K562 (cell line): ENCODE results near the gene DCPS. TPM values are rescaled to one million over a fixed set of nuclear protein-coding genes. Genes with fewer than 3 reads are reported as not detected.
"Not testable (repeated sequence)": the region's sequence is repeated elsewhere in the genome, so short reads cannot be mapped to it uniquely, and the experiment has no call there.

Experiments used
- ATAC-seq: fragments of 200-7000 bp; cut with Tn5 transposase; 3 replicates; pipeline ENCODE4 v1.9.1; 2020; ENCODE audit warnings: moderate library complexity
- BruUV-seq: library from RNA; stranded (reverse); fragments of 400-500 nt; replicated peaks from 2 replicates; lab custom pipeline; 2021; lab: Mats Ljungman, UMichigan
- CTCF ChIA-PET: fragments of 300-600 bp; formaldehyde crosslinking; extraction: SDS; loops from one replicate; lab custom pipeline; 2021; ENCODE audit warnings: low intra/inter-chr PET ratio; lab: Yijun Ruan, JAX
- POLR2A ChIA-PET: fragments of 300-600, 350-650 bp; sonication (Branson Sonifier 250); formaldehyde crosslinking; extraction: SDS; loops from one replicate; lab custom pipeline; 2021; ENCODE audit warnings: antibody characterized with exemption, inconsistent platforms; lab: Yijun Ruan, JAX
- DNase-seq, 4 experiments: peaks; one replicate each; pipeline versions ENCODE4 v3.0.0 to v3.0.0-alpha.2; 2011 to 2018; ENCODE audit warnings: low spot score in 3 of 4, mixed read lengths in 3 of 4; ENCODE audit errors: extremely low read depth in 1 of 4
- FAIRE-seq: peaks from 2 replicates; lab custom pipeline; 2011; peaks lifted over from hg19 to GRCh38; lab: Jason Lieb, UNC
- H2AFZ ChIP-seq: 2 replicates; pipeline ENCODE4 v1.6.0; 2011; ENCODE audit warnings: low read depth, low read length, control low read depth, inconsistent platforms
- H3K27ac ChIP-seq: fragments of 200-600 bp; 3 replicates; pipeline ENCODE4 v1.8.0; 2011; ENCODE audit warnings: low read depth, mild to moderate bottlenecking, control low read depth, inconsistent platforms, low read length, moderate library complexity, mixed read lengths; ENCODE audit errors: extremely low read depth
- H3K27me3 ChIP-seq, 2 experiments: fragments of 300-600 bp in 1 of 2; 2 replicates in 1 of 2; 3 replicates in 1 of 2; pipeline versions ENCODE4 v1.6.0 to v1.8.0; 2011; ENCODE audit warnings: inconsistent platforms in 2 of 2, low read length in 2 of 2, mild to moderate bottlenecking in 1 of 2, mixed read lengths in 1 of 2, moderate library complexity in 1 of 2; ENCODE audit not compliant: control insufficient read depth in 2 of 2, insufficient read depth in 2 of 2
- H3K36me3 ChIP-seq: fragments of 300-600 bp; 3 replicates; pipeline ENCODE4 v1.8.0; 2011; ENCODE audit warnings: mild to moderate bottlenecking, low read length, inconsistent platforms; ENCODE audit not compliant: control insufficient read depth, insufficient read depth
- H3K4me1 ChIP-seq, 2 experiments: fragments of 200-600 bp in 1 of 2; replicated peaks in 1 of 2; 2 replicates in 1 of 2; 3 replicates in 1 of 2; pipeline versions ENCODE4 v1.5.1 to v1.8.0; 2011; ENCODE audit warnings: inconsistent platforms in 2 of 2, low read length in 2 of 2, mild to moderate bottlenecking in 1 of 2, mixed read lengths in 1 of 2, moderate library complexity in 1 of 2; ENCODE audit not compliant: control insufficient read depth in 2 of 2, insufficient read depth in 2 of 2
- H3K4me2 ChIP-seq: 2 replicates; pipeline ENCODE4 v1.6.1; 2011; ENCODE audit warnings: low read length, control low read depth, inconsistent platforms, mixed read lengths; ENCODE audit not compliant: insufficient read depth
- H3K4me3 ChIP-seq: fragments of 200-600 bp; sonication (generic), shearing (Covaris generic); 2 replicates; pipeline ENCODE4 v1.5.1; 2016; ENCODE audit warnings: control low read depth, inconsistent platforms
- H3K79me2 ChIP-seq: fragments of 200-600 bp; 3 replicates; pipeline ENCODE4 v1.8.0; 2011; ENCODE audit warnings: low read length, inconsistent platforms; ENCODE audit not compliant: control insufficient read depth, insufficient read depth
- H3K9ac ChIP-seq, 2 experiments: 2 replicates each; pipeline versions ENCODE4 v1.6.0 to v1.6.1; 2011; ENCODE audit warnings: low read depth in 2 of 2, low read length in 2 of 2, control low read depth in 1 of 2, inconsistent platforms in 1 of 2, mild to moderate bottlenecking in 1 of 2, mixed read lengths in 1 of 2; ENCODE audit not compliant: insufficient read depth in 1 of 2
- H3K9me1 ChIP-seq: one replicate; pipeline ENCODE4 v1.6.0; 2011; ENCODE audit warnings: inconsistent platforms, mild to moderate bottlenecking, low read length, moderate library complexity; ENCODE audit not compliant: control insufficient read depth, insufficient read depth
- H3K9me3 ChIP-seq: replicated peaks from 2 replicates; pipeline ENCODE4 v1.5.1; 2011; ENCODE audit warnings: low read depth, low read length, inconsistent platforms; ENCODE audit not compliant: control insufficient read depth, insufficient read depth
- H4K20me1 ChIP-seq: replicated peaks from 2 replicates; pipeline ENCODE4 v1.6.1; 2011; ENCODE audit warnings: low read length, inconsistent platforms, mixed read lengths; ENCODE audit not compliant: control insufficient read depth, insufficient read depth
- EP400 ChIP-seq: fragments of 450-650 bp; IDR thresholded peaks from 2 replicates; pipeline ENCODE4 v1.6.1; 2017; ENCODE audit warnings: antibody characterized with exemption, mild to moderate bottlenecking, moderate library complexity
- JUNB ChIP-seq: fragments of 450-650 bp; formaldehyde crosslinking; conservative IDR thresholded peaks from 2 replicates; pipeline ENCODE4 v1.4.0; 2020; ENCODE audit warnings: mild to moderate bottlenecking
- POLR2AphosphoS2 ChIP-seq: IDR thresholded peaks from 2 replicates; pipeline ENCODE4 v1.6.1; 2012; ENCODE audit warnings: low read length, improper control_type of control experiment
- PTTG1 ChIP-seq: fragments of 450-650 bp; IDR thresholded peaks from 2 replicates; pipeline ENCODE4 v1.6.1; 2016; ENCODE audit warnings: low read depth, mild to moderate bottlenecking, missing genetic modification characterization, missing compliant biosample characterization
- SP1 ChIP-seq: sonication (generic); formaldehyde crosslinking; IDR thresholded peaks from 2 replicates; pipeline ENCODE4 v1.8.1; 2022; ENCODE audit warnings: mild to moderate bottlenecking, missing genetic modification reagents
- ZNF134 ChIP-seq: fragments of 250-450 bp; sonication (Bioruptor Pico); conservative IDR thresholded peaks from 2 replicates; pipeline ENCODE4 v1.4.0; 2020
- ZNF766 ChIP-seq: fragments of 200-800 bp; sonication (Bioruptor generic); conservative IDR thresholded peaks from 2 replicates; pipeline ENCODE4 v1.6.1; 2016; ENCODE audit warnings: missing genetic modification characterization, missing compliant biosample characterization
- WGBS: fragments of 100-300 bp; shearing (Covaris generic); methylation state at CpG from one replicate; pipeline ENCODE4 v1.1.6; 2016; ENCODE audit warnings: low coverage, mixed read lengths; ENCODE audit not compliant: insufficient coverage; ENCODE audit errors: missing lambda C conversion rate; 5-methylcytosine and 5-hydroxymethylcytosine counted together
- in situ Hi-C: fragments of 300-500 bp; cut with MboI; formaldehyde crosslinking; loops from 4 replicates; pipeline ENCODE4 v1.15.0; 2018; ENCODE audit warnings: inconsistent platforms, mixed read lengths
- intact Hi-C: fragments of 100-400 bp; cut with micrococcal nuclease; formaldehyde crosslinking; loops from 2 replicates; pipeline ENCODE4 v1.14.2; 2022
- polyA plus RNA-seq, 8 experiments: library from polyadenylated mRNA; depleted of rRNA in 4 of 8; stranded (reverse) in 5 of 8; unstranded in 3 of 8; fragments of >200 nt; fragmentation: Nextera tagmentation in 2 of 8; fragmentation: Illumina TruSeq in 1 of 8; extraction: Ambion mirVana in 2 of 8; extraction: Trizol in 1 of 8; gene quantifications; 2 replicates each; pipeline versions ENCODE4 v1.2.1 to v1.2.3, GENCODE V29; 2011 to 2014; ENCODE audit warnings: inconsistent platforms in 1 of 8, missing spikeins in 1 of 8
- total RNA-seq, 7 experiments: library from RNA; depleted of rRNA in 6 of 7; stranded (reverse); fragments of >200 nt in 6 of 7; fragmentation: Illumina TruSeq in 2 of 7; extraction: Trizol in 2 of 7; gene quantifications; 2 replicates each; pipeline versions ENCODE4 v1.2.1 to v1.2.3, GENCODE V29; 2011 to 2021; ENCODE audit warnings: low replicate concordance in 1 of 7
- TF ChIP-seq, protein P1 (sequence below): conservative IDR thresholded peaks from 2 replicates; pipeline ENCODE4 v1.6.1; 2011; ENCODE audit warnings: low read depth, mild to moderate bottlenecking, low read length; ENCODE audit not compliant: control insufficient read depth

The DCPS gene
- total and polyA plus RNA-seq, 9 of the 15 experiments (the other 6 are each of a cell fraction or from before 2014, with no cell fraction given) = 8.7 to 38.1 (median 17.9) TPM

DNA sequence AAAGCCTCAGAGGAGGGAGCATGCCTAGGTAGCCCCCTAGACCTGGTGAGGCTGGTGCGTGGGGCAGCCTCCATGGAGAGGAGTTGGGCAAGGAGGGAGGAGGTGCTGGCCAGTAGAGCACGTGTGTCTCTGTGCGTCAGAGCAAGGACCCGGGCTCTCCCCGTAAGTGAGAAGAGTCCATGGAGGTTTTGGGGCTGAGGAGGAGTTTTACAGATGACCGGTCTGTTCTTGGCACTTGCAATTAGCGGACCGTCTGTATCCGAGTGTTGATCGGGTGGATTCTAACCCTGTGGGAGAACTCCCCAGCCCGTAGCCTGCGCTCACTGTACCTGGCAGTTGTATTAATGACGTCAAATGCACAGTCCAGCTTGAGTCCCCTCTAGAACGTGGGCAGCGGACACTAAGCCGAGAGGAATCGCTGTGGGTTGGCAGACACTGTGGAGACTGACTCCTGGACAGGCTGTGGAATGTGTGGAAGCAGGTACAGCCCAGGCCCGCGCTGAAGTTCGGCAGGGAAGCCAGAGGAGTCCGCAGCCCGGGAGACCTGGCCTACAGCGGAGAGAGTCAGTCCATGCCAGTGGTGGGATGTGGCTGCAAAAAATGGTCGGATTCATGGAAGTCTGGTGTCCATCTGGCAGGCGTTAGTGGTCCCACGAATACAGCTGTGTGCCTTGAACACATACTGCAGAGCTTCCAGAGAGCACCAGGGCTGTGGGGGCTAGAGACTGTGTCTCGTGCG is 70.9 kb downstream of the DCPS start:
- in situ Hi-C loops, intact Hi-C loops, H3K79me2 ChIP-seq, CTCF ChIA-PET, H3K9me1 ChIP-seq, H3K4me1 ChIP-seq, H3K36me3 ChIP-seq, H3K9me3 ChIP-seq, H3K4me2 ChIP-seq, H3K27ac ChIP-seq, H3K27me3 ChIP-seq, POLR2A ChIA-PET, BruUV-seq, ATAC-seq, DNase-seq, H2AFZ ChIP-seq, H4K20me1 ChIP-seq, FAIRE-seq, H3K9ac ChIP-seq, H3K4me3 ChIP-seq: not testable (repeated sequence)
- WGBS = 68% methylated on average over 16 of the region's 28 CpGs

DNA sequence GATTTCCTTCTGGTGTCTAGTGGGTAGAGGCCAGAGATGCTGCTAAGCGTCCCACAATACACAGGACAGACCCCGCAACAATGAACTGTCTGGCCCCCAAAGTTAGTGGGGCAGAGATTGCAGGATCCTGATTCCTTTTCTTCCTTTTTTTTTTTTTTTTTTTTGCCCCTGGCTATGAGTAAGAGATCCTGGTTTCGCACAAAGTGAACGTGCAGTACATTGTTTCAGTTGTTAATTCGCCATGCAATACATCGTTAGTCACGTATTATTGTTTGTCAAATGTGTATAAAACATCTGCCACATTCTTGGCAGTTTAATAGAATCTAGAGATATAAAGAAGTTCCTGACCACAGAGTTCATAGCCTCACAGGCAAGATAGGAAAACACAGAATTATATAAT is 71.9 kb downstream of the DCPS start:
- Histone ChIP-seq H3K4me1 (no peaks in the 10 kb centered on the region; a peak in 1 of 5 replicates), H3K9ac (no peak overlapping the region), H3K79me2 (no peaks in the 10 kb centered on the region), H3K4me3 (no peak overlapping the region), H3K9me1 (no peaks in the 10 kb centered on the region), H4K20me1 (peaks cover 4% of the 10 kb centered on the region; the same call in 1 of the 2 replicates), H3K4me2 (no peak overlapping the region), H2AFZ (no peak overlapping the region), H3K9me3 (no peaks in the 10 kb centered on the region), H3K27ac (no peak overlapping the region), H3K36me3 (no peaks in the 10 kb centered on the region), H3K27me3 (no peaks in the 10 kb centered on the region)
- in situ Hi-C loops (no loop called here), intact Hi-C loops (no loop called here)
- ChIA-PET POLR2A (no interaction called here), CTCF (no interaction called here)
- FAIRE-seq (no peak), ATAC-seq (no peak), DNase-seq (no peak)
- 58% methylated on average over 7 of the region's 7 CpGs for WGBS
- BruUV-seq = no TSS peak
- TF ChIP-seq PTTG1 = no peak
- no peak for TF ChIP-seq POLR2AphosphoS2
- TF ChIP-seq ZNF134 = no peak
- TF ChIP-seq SP1 (CRISPR knock-in tag) = no peak
- no peak for TF ChIP-seq JUNB (CRISPR knock-in tag)
- TF ChIP-seq, protein P1, sequence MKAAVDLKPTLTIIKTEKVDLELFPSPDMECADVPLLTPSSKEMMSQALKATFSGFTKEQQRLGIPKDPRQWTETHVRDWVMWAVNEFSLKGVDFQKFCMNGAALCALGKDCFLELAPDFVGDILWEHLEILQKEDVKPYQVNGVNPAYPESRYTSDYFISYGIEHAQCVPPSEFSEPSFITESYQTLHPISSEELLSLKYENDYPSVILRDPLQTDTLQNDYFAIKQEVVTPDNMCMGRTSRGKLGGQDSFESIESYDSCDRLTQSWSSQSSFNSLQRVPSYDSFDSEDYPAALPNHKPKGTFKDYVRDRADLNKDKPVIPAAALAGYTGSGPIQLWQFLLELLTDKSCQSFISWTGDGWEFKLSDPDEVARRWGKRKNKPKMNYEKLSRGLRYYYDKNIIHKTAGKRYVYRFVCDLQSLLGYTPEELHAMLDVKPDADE = no peak
- TF ChIP-seq EP400 = no peak
- TF ChIP-seq ZNF766 = no peak
